Gastroesophageal sphincter (tissue), 4 donors: Measurements from ENCODE around the gene ABCA7. TPM values are rescaled to one million over a fixed set of nuclear protein-coding genes. Genes with fewer than 3 reads are reported as not detected.
A peak's percentile ranks its signal among the peaks of the same experiment; 100 is the strongest.

Source experiments
- ATAC-seq: fragments of 150-250 bp; one replicate; pipeline ENCODE4 v1.9.1; 2016; ENCODE audit warnings: mild to moderate bottlenecking, moderate library complexity
- H3K27ac ChIP-seq, 4 donors: fragments of 200-600 bp; sonication (generic) in 3 of 4; 1 replicate in 3 of 4; 2 replicates in 1 of 4; pipeline ENCODE4 v1.5.1; 2016 to 2019
- H3K27me3 ChIP-seq: fragments of 200-600 bp; sonication (generic); one replicate; pipeline ENCODE4 v1.5.1; 2019
- H3K36me3 ChIP-seq, 2 donors: fragments of 200-600 bp; sonication (generic); one replicate each; pipeline ENCODE4 v1.5.1; 2019; ENCODE audit warnings: control low read depth in 1 of 2
- H3K4me1 ChIP-seq, 3 donors: fragments of 200-600 bp; sonication (generic); 1 replicate in 2 of 3; 2 replicates in 1 of 3; pipeline ENCODE4 v1.5.1; 2016 to 2019; ENCODE audit warnings: control low read depth in 2 of 3
- H3K4me3 ChIP-seq, 2 donors: fragments of 200-600 bp; sonication (generic); one replicate each; pipeline ENCODE4 v1.5.1; 2019; ENCODE audit warnings: mild to moderate bottlenecking in 1 of 2, moderate library complexity in 1 of 2
- H3K9me3 ChIP-seq, 3 donors: fragments of 200-600 bp; sonication (generic); one replicate each; pipeline ENCODE4 v1.5.1; 2017 to 2019; ENCODE audit warnings: control low read depth in 2 of 3
- CTCF ChIP-seq, 4 experiments: fragments of 200-600 bp in 2 of 4; fragments of 450-650 bp in 2 of 4; sonication (generic) in 1 of 4; IDR thresholded peaks; one replicate each; pipeline ENCODE4 v1.5.1; 2017 to 2019; ENCODE audit warnings: antibody characterized with exemption in 4 of 4, mild to moderate bottlenecking in 2 of 4, moderate library complexity in 2 of 4
- EP300 ChIP-seq: sonication (generic); formaldehyde crosslinking; IDR thresholded peaks from one replicate; pipeline ENCODE4 v1.6.1; 2017; ENCODE audit warnings: antibody characterized with exemption, mild to moderate bottlenecking
- POLR2A ChIP-seq, 2 donors: fragments of 450-650 bp; IDR thresholded peaks; one replicate each; pipeline ENCODE4 v1.6.1; 2017; ENCODE audit warnings: antibody characterized with exemption in 2 of 2, mild to moderate bottlenecking in 2 of 2, moderate library complexity in 1 of 2
- POLR2AphosphoS5 ChIP-seq: sonication (generic); formaldehyde crosslinking; IDR thresholded peaks from one replicate; pipeline ENCODE4 v1.6.1; 2017; ENCODE audit warnings: antibody characterized with exemption
- WGBS, 2 donors: methylation state at CpG; one replicate each; pipeline ENCODE4 v1.1.5; 2018; ENCODE audit warnings: low coverage in 1 of 2; 5-methylcytosine and 5-hydroxymethylcytosine counted together
- total RNA-seq, 4 donors: library from RNA; depleted of rRNA; stranded (reverse); fragments of >200 nt; gene quantifications; one replicate each; pipeline ENCODE4 v1.1.0, GENCODE V29; 2016

ABCA7 gene
- total RNA-seq, 4 donors from 2014 or later, result 3.9 to 14.3 (median 6.4) TPM

GRCh38 chr19:1109697-1110671 is 70.1 kb downstream of the ABCA7 start:
- Histone ChIP-seq H3K27me3 (no peaks in the 10 kb centered on the region), H3K4me1 (peaks cover 0 to 58% (median 31%) of the 10 kb centered on the region in 3 donors), H3K27ac (no peak overlapping the region), H3K36me3 (peaks cover 0 to 91% of the 10 kb centered on the region in 2 donors), H3K9me3 (no peaks in the 10 kb centered on the region), H3K4me3 (no peak overlapping the region)
- TF ChIP-seq EP300 (no peak), CTCF (IDR thresholded peaks at IDR 0.05) (no peak), POLR2AphosphoS5 (peak; percentile 23)
- no peak for ATAC-seq
- WGBS, 2 donors, result 92% methylated on average over 10 of the region's 54 CpGs; no CpG with 5 or more reads in 1 of the 2 donors

GRCh38 chr19:1110809-1111640 is 71.1 kb downstream of the ABCA7 start:
- WGBS, 2 donors, result 39 to 79% methylated on average over 3 to 6 of the region's 18 CpGs
- Histone ChIP-seq H3K27me3 (no peaks in the 10 kb centered on the region), H3K36me3 (peaks cover 0 to 95% of the 10 kb centered on the region in 2 donors), H3K9me3 (no peaks in the 10 kb centered on the region), H3K4me1 (peaks cover 0 to 48% (median 21%) of the 10 kb centered on the region in 3 donors), H3K27ac (peak overlapping the region in 3 of 4 donors; percentile 77 to 84 (median 78)), H3K4me3 (no peak overlapping the region)
- TF ChIP-seq POLR2A (IDR thresholded peaks at IDR 0.05), result no peak
- no peak for TF ChIP-seq POLR2AphosphoS5
- no peak for TF ChIP-seq EP300
- no peak for TF ChIP-seq CTCF (IDR thresholded peaks at IDR 0.05)
- no peak for ATAC-seq

GRCh38 chr19:1111641-1112267 is 71.8 kb downstream of the ABCA7 start:
- no peaks in the 10 kb centered on the region for H3K27me3 ChIP-seq
- H3K27ac ChIP-seq, result peak overlapping the region in 3 of 4 donors; percentile 77 to 84 (median 78)
- H3K4me3 ChIP-seq, result no peak overlapping the region
- no CpG with 5 or more reads among the region's 18 CpGs for WGBS, 2 donors
- TF ChIP-seq CTCF (IDR thresholded peaks at IDR 0.05), result no peak
- no peak for TF ChIP-seq POLR2A (IDR thresholded peaks at IDR 0.05)
- TF ChIP-seq EP300, result no peak
- TF ChIP-seq POLR2AphosphoS5, result no peak
- no peaks in the 10 kb centered on the region for H3K9me3 ChIP-seq
- ATAC-seq, result no peak
- peaks cover 0 to 41% (median 17%) of the 10 kb centered on the region in 3 donors for H3K4me1 ChIP-seq
- peaks cover 0 to 95% of the 10 kb centered on the region in 2 donors for H3K36me3 ChIP-seq

- no peaks in the 10 kb centered on the region for H3K9me3 ChIP-seq
- WGBS, 2 donors, result no CpG with 5 or more reads among the region's 71 CpGs
- no peak for TF ChIP-seq POLR2A (IDR thresholded peaks at IDR 0.05)
- TF ChIP-seq POLR2AphosphoS5, result peak; percentile 15
These were observed 72.5 kb downstream of the ABCA7 start for GRCh38 chr19:1112268-1113029.

More at GRCh38 chr19:1112268-1113029, 72.5 kb downstream of the ABCA7 start:
- no peak overlapping the region for H3K4me3 ChIP-seq
- peak; percentile 14 for ATAC-seq
- peaks cover 0 to 95% of the 10 kb centered on the region in 2 donors for H3K36me3 ChIP-seq
- no peaks in the 10 kb centered on the region for H3K27me3 ChIP-seq
- peaks cover 0 to 34% (median 17%) of the 10 kb centered on the region in 3 donors for H3K4me1 ChIP-seq
- H3K27ac ChIP-seq, result peak overlapping the region; percentile 10 to 84 (median 78)
